Esophagus muscularis mucosa (tissue), 4 donors: ENCODE measurements around the gene CCDC141. TPM values are rescaled to one million over a fixed set of nuclear protein-coding genes. Genes with fewer than 3 reads are reported as not detected.

Experiments
- DNase-seq: peaks from one replicate; pipeline ENCODE4 v3.0.0-alpha.2; 2017; ENCODE audit errors: extremely low spot score
- H3K27ac ChIP-seq, 4 donors: fragments of 200-600 bp; sonication (generic); replicated peaks in 1 of 4; 1 replicate in 3 of 4; 2 replicates in 1 of 4; pipeline ENCODE4 v1.5.1; 2016 to 2019; ENCODE audit warnings: mild to moderate bottlenecking in 1 of 4
- H3K27me3 ChIP-seq, 4 donors: fragments of 200-600 bp; sonication (generic); one replicate each; pipeline versions ENCODE4 v1.5.1 to v1.6.0; 2016 to 2019
- H3K36me3 ChIP-seq, 4 donors: fragments of 200-600 bp; sonication (generic); one replicate each; pipeline ENCODE4 v1.5.1; 2016 to 2019
- H3K4me1 ChIP-seq, 4 donors: fragments of 200-600 bp; sonication (generic); one replicate each; pipeline ENCODE4 v1.5.1; 2016 to 2019
- H3K4me3 ChIP-seq, 4 donors: fragments of 200-600 bp; sonication (generic); 1 replicate in 2 of 4; 2 replicates in 2 of 4; pipeline ENCODE4 v1.5.1; 2016 to 2019; ENCODE audit warnings: mild to moderate bottlenecking in 4 of 4, moderate library complexity in 1 of 4
- H3K9me3 ChIP-seq, 4 donors: fragments of 200-600 bp; sonication (generic); 1 replicate in 3 of 4; 2 replicates in 1 of 4; pipeline ENCODE4 v1.5.1; 2016 to 2019
- CTCF ChIP-seq, 3 experiments: fragments of 200-600 bp in 2 of 3; fragments of 450-650 bp in 1 of 3; sonication (generic) in 2 of 3; IDR thresholded peaks; one replicate each; pipeline ENCODE4 v1.5.1; 2017 to 2019; ENCODE audit warnings: antibody characterized with exemption in 3 of 3, mild to moderate bottlenecking in 2 of 3, moderate library complexity in 1 of 3
- EP300 ChIP-seq: sonication (generic); formaldehyde crosslinking; IDR thresholded peaks from one replicate; pipeline ENCODE4 v1.6.1; 2017; ENCODE audit warnings: antibody characterized with exemption
- POLR2A ChIP-seq: fragments of 450-650 bp; IDR thresholded peaks from one replicate; pipeline ENCODE4 v1.6.1; 2017; ENCODE audit warnings: antibody characterized with exemption, moderate library complexity, mild to moderate bottlenecking, low read depth
- POLR2AphosphoS5 ChIP-seq, 2 donors: sonication (generic); formaldehyde crosslinking; IDR thresholded peaks; one replicate each; pipeline ENCODE4 v1.6.1; 2017; ENCODE audit warnings: antibody characterized with exemption in 2 of 2
- WGBS: methylation state at CpG from one replicate; pipeline ENCODE4 v1.1.5; 2018; 5-methylcytosine and 5-hydroxymethylcytosine counted together
- intact Hi-C: fragments of 100-400 bp; cut with DNase I; formaldehyde crosslinking; loops from one replicate; pipeline ENCODE4 v1.15.1; 2023
- total RNA-seq, 4 donors: library from RNA; depleted of rRNA; stranded (reverse); fragments of >200 nt; gene quantifications; one replicate each; pipeline versions ENCODE4 v1.1.0 to v1.2.1, GENCODE V29; 2016

Gene CCDC141
- total RNA-seq, 4 donors from 2014 or later, result 2.7 to 8.7 (median 4.1) TPM

GRCh38 chr2:178954049-178954448 is 95.9 kb downstream of the CCDC141 start:
- H3K27me3 ChIP-seq, result no peaks in the 10 kb centered on the region
- H3K4me3 ChIP-seq, result no peak overlapping the region
- no peak for DNase-seq
- no peaks in the 10 kb centered on the region for H3K36me3 ChIP-seq
- no peaks in the 10 kb centered on the region for H3K9me3 ChIP-seq
- TF ChIP-seq CTCF (IDR thresholded peaks at IDR 0.05) (no peak), POLR2A (no peak), POLR2AphosphoS5 (IDR thresholded peaks at IDR 0.05) (no peak), EP300 (no peak)
- no peak overlapping the region for H3K27ac ChIP-seq
- 89% methylated on average over 4 of the region's 4 CpGs for WGBS
- intact Hi-C loops, result no loop called here
- no peaks in the 10 kb centered on the region for H3K4me1 ChIP-seq

GRCh38 chr2:178951266-178952006 is 98.5 kb downstream of the CCDC141 start:
- Histone ChIP-seq H3K27me3 (no peaks in the 10 kb centered on the region), H3K4me3 (no peak overlapping the region), H3K36me3 (no peaks in the 10 kb centered on the region), H3K27ac (no peak overlapping the region), H3K4me1 (no peaks in the 10 kb centered on the region), H3K9me3 (no peaks in the 10 kb centered on the region)
- no peak for DNase-seq
- intact Hi-C loops, result no loop called here
- 92% methylated on average over 5 of the region's 5 CpGs for WGBS
- no peak for TF ChIP-seq POLR2AphosphoS5 (IDR thresholded peaks at IDR 0.05)
- no peak for TF ChIP-seq POLR2A
- no peak for TF ChIP-seq CTCF (IDR thresholded peaks at IDR 0.05)

GRCh38 chr2:178949584-178949983 is 100.4 kb downstream of the CCDC141 start:
- no peaks in the 10 kb centered on the region for H3K9me3 ChIP-seq
- H3K36me3 ChIP-seq, result no peaks in the 10 kb centered on the region
- no peak overlapping the region for H3K27ac ChIP-seq
- H3K4me3 ChIP-seq, result no peak overlapping the region
- 59% methylated on average over 4 of the region's 4 CpGs for WGBS
- DNase-seq, result no peak
- no peaks in the 10 kb centered on the region for H3K27me3 ChIP-seq
- TF ChIP-seq POLR2A (no peak), CTCF (IDR thresholded peaks at IDR 0.05) (no peak), EP300 (no peak), POLR2AphosphoS5 (IDR thresholded peaks at IDR 0.05) (no peak)
- intact Hi-C loops, result no loop called here
- no peaks in the 10 kb centered on the region for H3K4me1 ChIP-seq

GRCh38 chr2:178949151-178949550 is 100.8 kb downstream of the CCDC141 start:
- Histone ChIP-seq H3K27me3 (no peaks in the 10 kb centered on the region), H3K27ac (no peak overlapping the region), H3K4me3 (no peak overlapping the region), H3K9me3 (no peaks in the 10 kb centered on the region), H3K4me1 (no peaks in the 10 kb centered on the region), H3K36me3 (no peaks in the 10 kb centered on the region)
- intact Hi-C loops, result no loop called here
- no peak for TF ChIP-seq POLR2A
- no peak for TF ChIP-seq CTCF (IDR thresholded peaks at IDR 0.05)
- no peak for TF ChIP-seq POLR2AphosphoS5 (IDR thresholded peaks at IDR 0.05)
- TF ChIP-seq EP300, result no peak
- WGBS, result 90% methylated on average over 2 of the region's 2 CpGs
- DNase-seq, result no peak

GRCh38 chr2:178947006-178947405 is 102.9 kb downstream of the CCDC141 start:
- H3K27me3 ChIP-seq, result no peaks in the 10 kb centered on the region
- intact Hi-C loops, result no loop called here
- TF ChIP-seq EP300, result no peak
- no peak for TF ChIP-seq POLR2A
- no peaks in the 10 kb centered on the region for H3K9me3 ChIP-seq
- WGBS, result 87% methylated on average over 3 of the region's 3 CpGs
- DNase-seq, result no peak
- no peaks in the 10 kb centered on the region for H3K4me1 ChIP-seq
- H3K27ac ChIP-seq, result no peak overlapping the region
- H3K4me3 ChIP-seq, result no peak overlapping the region
- peaks cover 0 to 3% (median 0%) of the 10 kb centered on the region in 4 donors for H3K36me3 ChIP-seq
